ENCODE results near the gene ETS1.
"Not testable (repeated sequence)": the region's sequence is repeated elsewhere in the genome, so short reads cannot be mapped to it uniquely, and the experiment has no call there.

ETS1 gene

DNA sequence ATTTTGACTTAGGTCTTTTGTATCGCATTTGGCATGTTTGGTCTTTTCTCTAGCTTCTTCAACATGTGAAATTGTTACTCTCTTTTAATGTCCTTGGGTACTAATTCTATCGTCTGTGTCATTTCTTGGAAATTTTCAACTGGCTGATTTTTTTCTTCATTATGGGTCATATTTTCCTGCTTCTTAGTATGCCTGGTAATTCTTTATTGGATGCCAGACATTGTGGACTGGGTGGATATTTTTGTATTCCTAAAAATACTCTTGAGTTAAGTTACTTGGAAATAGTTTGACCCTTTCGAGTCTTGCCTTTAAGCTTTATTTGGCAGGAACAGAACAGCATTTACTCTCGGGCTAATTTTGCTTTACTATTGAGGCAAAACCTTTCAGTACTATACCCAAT, 140.1 kb downstream of the ETS1 start:
- TF ChIP-seq, protein P1, sequence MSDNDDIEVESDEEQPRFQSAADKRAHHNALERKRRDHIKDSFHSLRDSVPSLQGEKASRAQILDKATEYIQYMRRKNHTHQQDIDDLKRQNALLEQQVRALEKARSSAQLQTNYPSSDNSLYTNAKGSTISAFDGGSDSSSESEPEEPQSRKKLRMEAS (IDR thresholded peaks at IDR 0.05; ENCODE audit: low read depth, low read length) = no peak
- TF ChIP-seq MYC (IDR thresholded peaks at IDR 0.05; ENCODE audit: low read depth, low read length) (no peak), POLR2A (IDR thresholded peaks at IDR 0.05; ENCODE audit: extremely low read depth, insufficient read length) (no peak)
- TF ChIP-seq, protein P2, sequence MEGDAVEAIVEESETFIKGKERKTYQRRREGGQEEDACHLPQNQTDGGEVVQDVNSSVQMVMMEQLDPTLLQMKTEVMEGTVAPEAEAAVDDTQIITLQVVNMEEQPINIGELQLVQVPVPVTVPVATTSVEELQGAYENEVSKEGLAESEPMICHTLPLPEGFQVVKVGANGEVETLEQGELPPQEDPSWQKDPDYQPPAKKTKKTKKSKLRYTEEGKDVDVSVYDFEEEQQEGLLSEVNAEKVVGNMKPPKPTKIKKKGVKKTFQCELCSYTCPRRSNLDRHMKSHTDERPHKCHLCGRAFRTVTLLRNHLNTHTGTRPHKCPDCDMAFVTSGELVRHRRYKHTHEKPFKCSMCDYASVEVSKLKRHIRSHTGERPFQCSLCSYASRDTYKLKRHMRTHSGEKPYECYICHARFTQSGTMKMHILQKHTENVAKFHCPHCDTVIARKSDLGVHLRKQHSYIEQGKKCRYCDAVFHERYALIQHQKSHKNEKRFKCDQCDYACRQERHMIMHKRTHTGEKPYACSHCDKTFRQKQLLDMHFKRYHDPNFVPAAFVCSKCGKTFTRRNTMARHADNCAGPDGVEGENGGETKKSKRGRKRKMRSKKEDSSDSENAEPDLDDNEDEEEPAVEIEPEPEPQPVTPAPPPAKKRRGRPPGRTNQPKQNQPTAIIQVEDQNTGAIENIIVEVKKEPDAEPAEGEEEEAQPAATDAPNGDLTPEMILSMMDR (IDR thresholded peaks at IDR 0.05; ENCODE audit: low read depth, low read length) = no peak
- DNase-seq (ENCODE audit: low read depth) = no peak
- H3K4me3 ChIP-seq (ENCODE audit: low read depth, low read length) = no peak overlapping the region

DNA sequence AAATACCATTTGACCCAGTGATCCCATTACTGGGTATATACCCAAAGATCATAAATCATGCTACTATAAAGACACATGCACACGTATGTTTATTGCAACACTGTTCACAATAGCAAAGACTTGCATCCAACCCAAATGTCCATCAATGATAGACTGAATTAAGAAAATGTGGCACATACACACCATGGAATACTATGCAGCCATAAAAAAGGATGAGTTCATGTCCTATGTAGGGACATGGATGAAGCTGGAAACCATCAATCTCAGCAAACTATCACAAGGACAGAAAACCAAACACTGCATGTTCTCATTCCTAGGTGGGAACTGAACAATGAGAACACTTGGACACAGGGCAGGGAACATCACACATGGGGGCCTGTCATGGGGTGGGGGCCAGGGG, 141.4 kb downstream of the ETS1 start:
- DNase-seq (ENCODE audit: low read depth); H3K4me3 ChIP-seq (ENCODE audit: low read depth, low read length): not testable (repeated sequence)

DNA sequence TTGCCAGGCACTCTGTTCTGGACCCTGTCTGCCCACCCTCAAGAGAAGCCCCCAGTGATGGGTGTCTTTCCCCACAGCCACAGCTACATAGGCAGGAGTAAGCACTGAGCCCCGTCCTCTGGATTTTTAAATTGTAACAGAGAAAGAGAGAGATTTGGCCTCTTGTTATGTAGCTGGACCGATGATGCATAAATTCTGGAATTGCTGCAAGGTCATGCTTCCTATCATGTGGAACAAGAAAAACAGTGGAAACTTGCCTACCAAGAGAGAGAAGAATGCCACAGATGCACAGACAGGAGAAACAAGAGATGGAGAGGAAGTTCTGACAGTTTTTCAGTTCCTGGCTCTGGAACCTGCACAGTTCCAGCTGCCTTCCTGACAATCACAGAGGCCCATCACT, 150.2 kb downstream of the ETS1 start:
- TF ChIP-seq MYC (IDR thresholded peaks at IDR 0.05; ENCODE audit: low read depth, low read length) = no peak
- no peak for DNase-seq (ENCODE audit: low read depth)
- no peak overlapping the region for H3K4me3 ChIP-seq (ENCODE audit: low read depth, low read length)

DNA sequence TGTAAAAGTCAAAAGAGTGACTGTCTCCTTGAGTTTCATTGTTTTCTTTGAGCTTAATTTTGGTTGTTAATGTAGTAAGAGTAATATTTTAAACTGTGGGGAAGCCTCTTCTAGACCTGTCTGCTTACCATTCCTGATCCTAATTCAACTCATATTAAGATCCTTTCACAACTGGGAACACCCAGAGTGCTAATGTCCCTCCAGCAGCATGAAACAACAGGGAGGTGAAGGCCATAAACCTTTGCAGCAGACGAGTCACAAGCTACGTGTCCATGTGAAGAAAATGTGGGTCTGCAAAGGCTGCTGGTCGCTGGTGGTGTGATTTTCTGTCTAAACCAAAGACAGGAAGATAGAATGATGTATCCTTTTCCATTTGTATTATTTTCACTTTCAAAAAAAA, 152.5 kb downstream of the ETS1 start:
- TF ChIP-seq POLR2A (IDR thresholded peaks at IDR 0.05; ENCODE audit: extremely low read depth, insufficient read length) = no peak
- TF ChIP-seq, protein P2 (IDR thresholded peaks at IDR 0.05; ENCODE audit: low read depth, low read length) = no peak
- TF ChIP-seq, protein P1 (IDR thresholded peaks at IDR 0.05; ENCODE audit: low read depth, low read length) = no peak
- TF ChIP-seq MYC (IDR thresholded peaks at IDR 0.05; ENCODE audit: low read depth, low read length) = no peak
- H3K4me3 ChIP-seq (ENCODE audit: low read depth, low read length) = no peak overlapping the region
- DNase-seq (ENCODE audit: low read depth) = no peak

DNA sequence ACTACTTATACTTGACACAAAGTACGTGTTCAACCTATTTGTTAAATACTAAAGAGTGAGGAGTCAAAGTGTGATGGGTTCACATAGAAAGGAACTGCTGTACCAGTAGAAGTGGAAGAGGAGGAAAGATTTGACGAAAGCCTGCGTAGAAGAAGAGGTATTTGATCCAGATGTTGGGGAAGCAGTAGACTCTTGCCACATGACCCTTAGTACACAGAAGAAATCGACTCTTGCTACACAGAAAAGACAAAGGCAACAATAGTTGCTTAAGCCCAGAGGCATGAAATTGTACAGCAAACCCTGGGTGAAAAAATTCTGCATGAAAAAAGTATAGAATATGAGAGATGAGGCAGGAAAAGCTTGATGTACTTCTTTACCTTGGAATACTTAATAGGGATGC, 152.9 kb downstream of the ETS1 start:
- H3K4me3 ChIP-seq (ENCODE audit: low read depth, low read length) = no peak overlapping the region
- TF ChIP-seq, protein P2 (IDR thresholded peaks at IDR 0.05; ENCODE audit: low read depth, low read length) = no peak
- TF ChIP-seq MYC (IDR thresholded peaks at IDR 0.05; ENCODE audit: low read depth, low read length) = no peak
- no peak for TF ChIP-seq POLR2A (IDR thresholded peaks at IDR 0.05; ENCODE audit: extremely low read depth, insufficient read length)
- DNase-seq (ENCODE audit: low read depth) = no peak

DNA sequence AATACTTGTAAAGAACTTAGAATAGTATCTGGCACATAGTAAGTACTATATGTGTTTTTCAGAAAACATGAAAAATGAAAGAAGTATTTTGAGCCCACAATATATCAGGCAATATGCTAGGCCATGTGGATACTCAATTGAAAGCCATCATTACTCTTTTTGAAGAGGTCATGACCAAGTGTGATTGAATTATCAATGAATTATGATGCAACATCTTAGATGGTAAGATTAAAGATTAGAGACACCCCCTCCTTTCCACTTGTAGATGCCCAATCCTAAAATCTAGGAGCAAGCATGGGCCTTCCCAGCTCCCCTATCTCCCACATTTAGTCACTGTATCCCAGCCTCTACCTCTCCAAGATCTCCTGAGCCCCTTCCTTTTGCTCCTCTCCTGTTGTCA, 154.4 kb downstream of the ETS1 start:
- TF ChIP-seq, protein P1 (IDR thresholded peaks at IDR 0.05; ENCODE audit: low read depth, low read length) = no peak
- no peak overlapping the region for H3K4me3 ChIP-seq (ENCODE audit: low read depth, low read length)
- no peak for DNase-seq (ENCODE audit: low read depth)

DNA sequence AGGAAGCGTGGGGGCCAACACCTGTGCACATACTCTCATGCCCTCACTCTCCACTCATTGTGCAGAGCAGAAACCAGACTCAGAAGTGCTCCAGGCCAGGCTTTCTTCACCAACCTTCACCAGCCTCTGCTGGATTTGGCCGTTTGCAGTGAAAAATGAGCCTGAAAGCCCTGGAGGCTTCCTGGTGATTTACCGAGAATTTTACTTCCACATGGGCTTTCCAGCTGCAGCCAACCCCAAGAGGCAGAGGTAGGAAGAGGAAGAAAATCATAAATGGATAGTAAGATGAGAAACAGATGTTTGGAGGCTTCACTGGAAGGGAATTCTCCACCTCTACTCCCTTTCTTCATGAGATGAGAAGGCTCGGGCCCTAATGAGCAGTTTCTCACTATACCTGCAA, 155.4 kb downstream of the ETS1 start:
- TF ChIP-seq, protein P2 (IDR thresholded peaks at IDR 0.05; ENCODE audit: low read depth, low read length) = no peak
- no peak for TF ChIP-seq MYC (IDR thresholded peaks at IDR 0.05; ENCODE audit: low read depth, low read length)
- TF ChIP-seq, protein P1 (IDR thresholded peaks at IDR 0.05; ENCODE audit: low read depth, low read length) = no peak
- no peak for TF ChIP-seq POLR2A (IDR thresholded peaks at IDR 0.05; ENCODE audit: extremely low read depth, insufficient read length)
- DNase-seq (ENCODE audit: low read depth) = no peak
- H3K4me3 ChIP-seq (ENCODE audit: low read depth, low read length) = no peak overlapping the region

DNA sequence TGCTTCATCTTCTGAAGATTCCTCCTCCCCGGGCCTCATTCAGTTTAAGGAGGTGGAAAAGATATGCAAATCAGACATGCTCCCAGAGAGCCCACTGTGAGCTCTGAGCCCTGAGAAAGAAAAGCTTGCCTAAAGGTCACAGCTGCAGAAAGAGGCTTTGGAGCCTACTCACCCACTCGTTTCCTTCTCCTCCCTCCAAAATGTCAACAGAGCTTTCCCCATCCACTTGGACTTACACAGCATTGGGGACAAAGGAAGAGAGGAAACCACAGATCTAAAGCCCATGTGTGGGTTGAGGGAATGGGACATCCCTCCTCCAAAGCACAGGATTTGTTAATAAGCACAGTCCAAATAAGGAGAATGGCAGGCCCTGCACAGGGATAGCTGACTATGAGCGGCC, 158.4 kb downstream of the ETS1 start:
- H3K4me3 ChIP-seq (ENCODE audit: low read depth, low read length) = no peak overlapping the region
- no peak for TF ChIP-seq MYC (IDR thresholded peaks at IDR 0.05; ENCODE audit: low read depth, low read length)
- TF ChIP-seq, protein P1 (IDR thresholded peaks at IDR 0.05; ENCODE audit: low read depth, low read length) = no peak
- no peak for TF ChIP-seq POLR2A (IDR thresholded peaks at IDR 0.05; ENCODE audit: extremely low read depth, insufficient read length)
- TF ChIP-seq, protein P2 (IDR thresholded peaks at IDR 0.05; ENCODE audit: low read depth, low read length) = no peak
- no peak for DNase-seq (ENCODE audit: low read depth)
